Measurements from ENCODE around the gene CEP63.
A peak's percentile ranks its signal among the peaks of the same experiment; 100 is the strongest.
"Not testable (repeated sequence)": the region's sequence is repeated elsewhere in the genome, so short reads cannot be mapped to it uniquely, and the experiment has no call there.

Gene CEP63

GRCh38 chr3:134535186-134535970 lies 49.5 kb downstream of the CEP63 start:
- no peak for TF ChIP-seq CTCF (IDR thresholded peaks at IDR 0.05; ENCODE audit: insufficient read depth, low read depth, low read length, missing control alignments)
- no peak overlapping the region for H3K4me3 ChIP-seq (ENCODE audit: low read depth, low read length)
- DNase-seq (ENCODE audit: low read depth) = no peak

GRCh38 chr3:134536781-134537180 lies 50.9 kb downstream of the CEP63 start:
- no peak overlapping the region for H3K4me3 ChIP-seq (ENCODE audit: low read depth, low read length)
- DNase-seq (ENCODE audit: low read depth) = no peak
- TF ChIP-seq CTCF (IDR thresholded peaks at IDR 0.05; ENCODE audit: insufficient read depth, low read depth, low read length, missing control alignments) = no peak

GRCh38 chr3:134542287-134542958 lies 56.6 kb downstream of the CEP63 start:
- no peak for TF ChIP-seq CTCF (IDR thresholded peaks at IDR 0.05; ENCODE audit: insufficient read depth, low read depth, low read length, missing control alignments)
- no peak overlapping the region for H3K4me3 ChIP-seq (ENCODE audit: low read depth, low read length)
- DNase-seq (ENCODE audit: low read depth) = peak; percentile 5

- no peak for TF ChIP-seq CTCF (IDR thresholded peaks at IDR 0.05; ENCODE audit: insufficient read depth, low read depth, low read length, missing control alignments)
- DNase-seq (ENCODE audit: low read depth) = no peak
- H3K4me3 ChIP-seq (ENCODE audit: low read depth, low read length) = no peak overlapping the region
Measured at GRCh38 chr3:134543113-134543512, 57.3 kb downstream of the CEP63 start.

GRCh38 chr3:134544316-134544715 lies 58.5 kb downstream of the CEP63 start:
- no peak overlapping the region for H3K4me3 ChIP-seq (ENCODE audit: low read depth, low read length)
- no peak for DNase-seq (ENCODE audit: low read depth)
- no peak for TF ChIP-seq CTCF (IDR thresholded peaks at IDR 0.05; ENCODE audit: insufficient read depth, low read depth, low read length, missing control alignments)

- not testable (repeated sequence) for DNase-seq (ENCODE audit: low read depth); H3K4me3 ChIP-seq (ENCODE audit: low read depth, low read length)
Measured at GRCh38 chr3:134544783-134545182, 58.9 kb downstream of the CEP63 start.

GRCh38 chr3:134545818-134546217 lies 60.0 kb downstream of the CEP63 start:
- no peak for TF ChIP-seq CTCF (IDR thresholded peaks at IDR 0.05; ENCODE audit: insufficient read depth, low read depth, low read length, missing control alignments)
- no peak for DNase-seq (ENCODE audit: low read depth)
- H3K4me3 ChIP-seq (ENCODE audit: low read depth, low read length) = no peak overlapping the region
